HepG2 (cell line): Measurements from ENCODE around the gene KCTD13. TPM values are rescaled to one million over a fixed set of nuclear protein-coding genes. Genes with fewer than 3 reads are reported as not detected.

Experiments used
- ATRX ChIP-seq: sonication (generic); formaldehyde crosslinking; IDR thresholded peaks from 2 replicates; pipeline ENCODE4 v1.4.0; 2020; ENCODE audit warnings: missing genetic modification reagents, borderline replicate concordance
- BORCS8-MEF2B ChIP-seq: sonication (generic); formaldehyde crosslinking; IDR thresholded peaks from 2 replicates; pipeline ENCODE4 v1.8.0; 2022; ENCODE audit warnings: mild to moderate bottlenecking, missing genetic modification reagents
- CEBPG ChIP-seq: IDR thresholded peaks from 2 replicates; pipeline ENCODE4 v1.6.1; 2016
- ERF ChIP-seq: IDR thresholded peaks from 2 replicates; pipeline ENCODE4 v1.6.1; 2018; ENCODE audit warnings: missing biosample characterization, missing genetic modification reagents
- HES4 ChIP-seq: sonication (generic); formaldehyde crosslinking; IDR thresholded peaks from 2 replicates; pipeline ENCODE4 v1.9.0; 2021; ENCODE audit warnings: mild to moderate bottlenecking, missing genetic modification reagents, borderline replicate concordance
- MTF2 ChIP-seq: sonication (generic); formaldehyde crosslinking; IDR thresholded peaks from 2 replicates; pipeline ENCODE4 v1.5.0; 2020; ENCODE audit warnings: missing genetic modification reagents, borderline replicate concordance
- NFYB ChIP-seq: sonication (generic); formaldehyde crosslinking; IDR thresholded peaks from 2 replicates; pipeline ENCODE4 v1.4.0; 2020; ENCODE audit warnings: missing genetic modification reagents
- NRL ChIP-seq: sonication (generic); formaldehyde crosslinking; IDR thresholded peaks from 2 replicates; pipeline ENCODE4 v1.5.0; 2020; ENCODE audit warnings: missing genetic modification reagents, mild to moderate bottlenecking, moderate library complexity, borderline replicate concordance
- PAWR ChIP-seq: sonication (generic); formaldehyde crosslinking; IDR thresholded peaks from 2 replicates; pipeline ENCODE4 v1.4.0; 2020; ENCODE audit warnings: missing genetic modification reagents, mild to moderate bottlenecking, borderline replicate concordance
- SOX6 ChIP-seq, 2 experiments: fragments of 450-650 bp in 1 of 2; sonication (generic) in 1 of 2; formaldehyde crosslinking in 1 of 2; IDR thresholded peaks; 2 replicates each; pipeline versions ENCODE4 v1.4.0 to v1.6.1; 2017 to 2020; ENCODE audit warnings: antibody characterized with exemption in 1 of 2, mild to moderate bottlenecking in 1 of 2, missing genetic modification reagents in 1 of 2
- TOPORS ChIP-seq: sonication (generic); formaldehyde crosslinking; IDR thresholded peaks from 2 replicates; pipeline ENCODE4 v1.8.0; 2023; ENCODE audit warnings: mild to moderate bottlenecking, missing genetic modification reagents
- ZFP36L2 ChIP-seq: sonication (generic); formaldehyde crosslinking; IDR thresholded peaks from 2 replicates; pipeline ENCODE4 v1.4.0; 2020; ENCODE audit warnings: missing genetic modification reagents
- ZFP82 ChIP-seq: sonication (generic); formaldehyde crosslinking; IDR thresholded peaks from 2 replicates; pipeline ENCODE4 v1.5.1; 2020; ENCODE audit warnings: mild to moderate bottlenecking, missing genetic modification reagents, borderline replicate concordance
- ZNF121 ChIP-seq: sonication (generic); formaldehyde crosslinking; IDR thresholded peaks from 2 replicates; pipeline ENCODE4 v1.5.0; 2020; ENCODE audit warnings: mild to moderate bottlenecking, missing genetic modification reagents
- ZNF20 ChIP-seq: sonication (generic); formaldehyde crosslinking; IDR thresholded peaks from 2 replicates; pipeline ENCODE4 v1.4.0; 2020; ENCODE audit warnings: mild to moderate bottlenecking, moderate library complexity, missing genetic modification reagents
- ZNF251 ChIP-seq: sonication (generic); formaldehyde crosslinking; IDR thresholded peaks from 2 replicates; pipeline ENCODE4 v1.9.0; 2021; ENCODE audit warnings: mild to moderate bottlenecking, missing genetic modification reagents
- ZNF350 ChIP-seq: sonication (generic); formaldehyde crosslinking; IDR thresholded peaks from 2 replicates; pipeline ENCODE4 v1.4.0; 2020; ENCODE audit warnings: mild to moderate bottlenecking, low read depth, missing genetic modification reagents, borderline replicate concordance
- ZNF430 ChIP-seq: sonication (generic); formaldehyde crosslinking; IDR thresholded peaks from 2 replicates; pipeline ENCODE4 v1.9.0; 2021; ENCODE audit warnings: mild to moderate bottlenecking, missing genetic modification reagents
- ZNF496 ChIP-seq: sonication (generic); formaldehyde crosslinking; IDR thresholded peaks from 2 replicates; pipeline ENCODE4 v1.8.1; 2023; ENCODE audit warnings: mild to moderate bottlenecking, moderate library complexity, missing genetic modification reagents; ENCODE audit not compliant: insufficient replicate concordance
- ZNF605 ChIP-seq: sonication (generic); formaldehyde crosslinking; IDR thresholded peaks from 2 replicates; pipeline ENCODE4 v1.8.0; 2022; ENCODE audit warnings: mild to moderate bottlenecking, missing genetic modification reagents
- polyA plus RNA-seq, 8 experiments: library from polyadenylated mRNA; depleted of rRNA in 3 of 8; stranded (reverse) in 7 of 8; unstranded in 1 of 8; fragments of >200 nt; fragmentation: Illumina TruSeq in 4 of 8; extraction: Trizol in 4 of 8; gene quantifications; 2 replicates each; pipeline versions ENCODE4 v1.2.1 to v1.2.3, GENCODE V29; 2011 to 2016; ENCODE audit warnings: low read depth in 4 of 8, missing spikeins in 1 of 8, mixed read lengths in 1 of 8; ENCODE audit not compliant: insufficient read depth in 1 of 8
- total RNA-seq, 5 experiments: library from RNA; depleted of rRNA; stranded (reverse); fragments of >200 nt; fragmentation: Illumina TruSeq; extraction: Trizol; gene quantifications; 2 replicates each; pipeline ENCODE4 v1.2.3, GENCODE V29; 2016; ENCODE audit warnings: low read depth in 1 of 5
- TF ChIP-seq, protein P1 (sequence below): sonication (generic); formaldehyde crosslinking; IDR thresholded peaks from 2 replicates; pipeline ENCODE4 v1.8.1; 2023; ENCODE audit warnings: mild to moderate bottlenecking, moderate library complexity, missing genetic modification reagents
- TF ChIP-seq, protein P2 (sequence below): sonication (generic); formaldehyde crosslinking; IDR thresholded peaks from 2 replicates; pipeline ENCODE4 v1.4.0; 2020; ENCODE audit warnings: missing genetic modification reagents
- TF ChIP-seq, protein P3 (sequence below): sonication (generic); formaldehyde crosslinking; IDR thresholded peaks from 2 replicates; pipeline ENCODE4 v1.5.0; 2020; ENCODE audit warnings: missing genetic modification reagents
- TF ChIP-seq, protein P4 (sequence below): sonication (generic); formaldehyde crosslinking; conservative IDR thresholded peaks from 2 replicates; pipeline ENCODE4 v1.4.0; 2020; ENCODE audit warnings: missing genetic modification reagents

KCTD13 gene
- total and polyA plus RNA-seq, 2 of the 13 experiments (the other 11 are each of a cell fraction or from before 2014, with no cell fraction given) = 6.3 to 14.7 TPM

DNA sequence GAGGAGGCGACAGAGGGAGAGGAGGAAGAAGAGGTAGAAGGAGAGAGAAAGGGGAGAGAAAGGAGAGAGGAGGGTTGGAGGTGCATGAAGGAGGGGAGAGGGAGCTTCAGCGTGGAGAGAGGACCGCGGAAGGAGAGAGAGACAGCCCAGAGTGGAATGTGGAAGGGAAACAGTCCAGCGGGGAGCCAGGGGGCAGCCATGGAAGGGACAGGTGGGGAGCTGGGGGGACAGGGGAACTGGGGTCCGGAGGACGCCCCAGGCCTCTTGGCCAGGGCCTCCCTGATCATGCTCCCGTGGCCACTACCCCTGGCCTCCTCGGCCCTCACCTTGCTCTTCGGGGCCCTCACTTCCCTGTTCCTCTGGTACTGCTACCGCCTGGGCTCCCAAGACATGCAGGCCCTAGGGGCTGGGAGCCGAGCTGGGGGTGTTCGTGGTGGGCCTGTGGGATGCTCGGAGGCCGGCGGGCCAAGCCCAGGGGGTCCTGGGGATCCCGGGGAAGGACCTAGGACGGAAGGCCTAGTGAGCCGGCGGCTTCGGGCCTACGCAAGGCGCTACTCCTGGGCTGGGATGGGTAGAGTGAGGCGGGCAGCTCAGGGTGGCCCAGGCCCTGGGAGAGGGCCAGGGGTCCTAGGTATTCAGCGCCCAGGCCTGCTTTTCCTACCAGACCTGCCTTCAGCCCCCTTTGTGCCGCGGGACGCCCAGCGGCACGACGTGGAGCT, 25.0 kb downstream of the KCTD13 start (continued):
- TF ChIP-seq ZNF430 (peak; percentile 79; the same call in 1 of the 2 replicates), ZNF251 (CRISPR knock-in tag) (0 out of 2 replicates have a peak, but pooled peaks have one; percentile 3), ZFP82 (CRISPR knock-in tag) (peak; percentile 67; the same call in 1 of the 2 replicates), ZNF121 (CRISPR knock-in tag) (no peak), ATRX (CRISPR knock-in tag) (no peak), ERF (CRISPR knock-in tag) (no peak; the same call in 1 of the 2 replicates), PAWR (CRISPR knock-in tag) (0 out of 2 replicates have a peak, but pooled peaks have one; percentile 89), ZNF20 (CRISPR knock-in tag) (no peak), SOX6 (IDR thresholded peaks at IDR 0.05) (no peak), SOX6 (CRISPR knock-in tag; IDR thresholded peaks at IDR 0.05) (no peak; the same call in 1 of the 2 replicates), ZNF605 (CRISPR knock-in tag) (peak; percentile 82), ZNF350 (CRISPR knock-in tag) (no peak), TOPORS (0 out of 2 replicates have a peak, but pooled peaks have one; percentile 39), NFYB (CRISPR knock-in tag) (no peak), NRL (CRISPR knock-in tag) (peak; percentile 57), CEBPG (no peak), ZFP36L2 (CRISPR knock-in tag) (no peak), HES4 (no peak), BORCS8-MEF2B (CRISPR knock-in tag) (no peak), MTF2 (peak; percentile 66; the same call in 1 of the 2 replicates), ZNF496 (CRISPR knock-in tag) (no peak)
- TF ChIP-seq, protein P1, sequence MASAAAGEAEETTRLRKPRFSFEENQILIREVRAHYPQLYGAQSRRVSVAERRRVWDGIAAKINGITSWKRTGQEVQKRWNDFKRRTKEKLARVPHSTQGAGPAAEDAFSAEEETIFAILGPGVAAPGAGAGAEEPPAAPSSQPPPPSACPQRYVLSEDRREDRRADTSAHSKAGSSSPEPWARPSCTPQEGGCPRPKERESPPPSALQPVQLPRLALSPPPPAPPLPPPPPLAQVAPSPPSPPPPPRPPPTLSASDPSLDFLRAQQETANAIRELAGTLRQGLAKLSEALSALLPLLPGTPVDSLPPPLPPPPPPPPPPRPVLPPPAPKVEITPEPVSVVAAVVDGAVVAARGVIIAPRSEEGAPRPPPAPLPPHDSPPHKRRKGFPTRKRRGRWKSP (CRISPR knock-in tag) = no peak
- TF ChIP-seq, protein P2, sequence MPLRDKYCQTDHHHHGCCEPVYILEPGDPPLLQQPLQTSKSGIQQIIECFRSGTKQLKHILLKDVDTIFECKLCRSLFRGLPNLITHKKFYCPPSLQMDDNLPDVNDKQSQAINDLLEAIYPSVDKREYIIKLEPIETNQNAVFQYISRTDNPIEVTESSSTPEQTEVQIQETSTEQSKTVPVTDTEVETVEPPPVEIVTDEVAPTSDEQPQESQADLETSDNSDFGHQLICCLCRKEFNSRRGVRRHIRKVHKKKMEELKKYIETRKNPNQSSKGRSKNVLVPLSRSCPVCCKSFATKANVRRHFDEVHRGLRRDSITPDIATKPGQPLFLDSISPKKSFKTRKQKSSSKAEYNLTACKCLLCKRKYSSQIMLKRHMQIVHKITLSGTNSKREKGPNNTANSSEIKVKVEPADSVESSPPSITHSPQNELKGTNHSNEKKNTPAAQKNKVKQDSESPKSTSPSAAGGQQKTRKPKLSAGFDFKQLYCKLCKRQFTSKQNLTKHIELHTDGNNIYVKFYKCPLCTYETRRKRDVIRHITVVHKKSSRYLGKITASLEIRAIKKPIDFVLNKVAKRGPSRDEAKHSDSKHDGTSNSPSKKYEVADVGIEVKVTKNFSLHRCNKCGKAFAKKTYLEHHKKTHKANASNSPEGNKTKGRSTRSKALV (CRISPR knock-in tag) = no peak
- TF ChIP-seq, protein P3, sequence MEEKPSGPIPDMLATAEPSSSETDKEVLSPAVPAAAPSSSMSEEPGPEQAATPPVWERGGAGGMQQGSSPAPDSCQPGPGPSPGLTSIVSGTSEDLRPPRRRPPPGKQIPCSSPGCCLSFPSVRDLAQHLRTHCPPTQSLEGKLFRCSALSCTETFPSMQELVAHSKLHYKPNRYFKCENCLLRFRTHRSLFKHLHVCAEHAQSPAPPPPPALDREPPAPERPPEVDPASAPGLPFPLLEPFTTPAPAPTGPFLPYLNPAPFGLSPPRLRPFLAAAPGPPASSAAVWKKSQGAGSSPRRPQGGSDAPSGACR (CRISPR knock-in tag) = no peak
- TF ChIP-seq, protein P4, sequence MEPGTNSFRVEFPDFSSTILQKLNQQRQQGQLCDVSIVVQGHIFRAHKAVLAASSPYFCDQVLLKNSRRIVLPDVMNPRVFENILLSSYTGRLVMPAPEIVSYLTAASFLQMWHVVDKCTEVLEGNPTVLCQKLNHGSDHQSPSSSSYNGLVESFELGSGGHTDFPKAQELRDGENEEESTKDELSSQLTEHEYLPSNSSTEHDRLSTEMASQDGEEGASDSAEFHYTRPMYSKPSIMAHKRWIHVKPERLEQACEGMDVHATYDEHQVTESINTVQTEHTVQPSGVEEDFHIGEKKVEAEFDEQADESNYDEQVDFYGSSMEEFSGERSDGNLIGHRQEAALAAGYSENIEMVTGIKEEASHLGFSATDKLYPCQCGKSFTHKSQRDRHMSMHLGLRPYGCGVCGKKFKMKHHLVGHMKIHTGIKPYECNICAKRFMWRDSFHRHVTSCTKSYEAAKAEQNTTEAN (CRISPR knock-in tag) = no peak
